Lung (tissue), 12 donors: ENCODE data around the gene SPATA20. TPM values are rescaled to one million over a fixed set of nuclear protein-coding genes. Genes with fewer than 3 reads are reported as not detected.

ENCODE experiments used
- ATAC-seq: fragments of 200-7000 bp; cut with Tn5 transposase; one replicate; pipeline ENCODE4 v1.9.1; 2020; ENCODE audit warnings: moderate number of reproducible peaks; ENCODE audit not compliant: insufficient read depth, low FRiP score
- DNase-seq, 3 donors: peaks; one replicate each; pipeline ENCODE4 v3.0.0-alpha.2; 2013 to 2017
- H3K27ac ChIP-seq, 2 donors: one replicate each; pipeline ENCODE4 v1.5.1; 2013; ENCODE audit warnings: mild to moderate bottlenecking in 2 of 2, moderate library complexity in 2 of 2, control low read depth in 1 of 2, inconsistent platforms in 1 of 2, low read depth in 1 of 2, low read length in 1 of 2
- H3K27me3 ChIP-seq, 3 donors: one replicate each; pipeline ENCODE4 v1.5.1; 2013; ENCODE audit warnings: low read length in 2 of 3; ENCODE audit not compliant: control insufficient read depth in 3 of 3, insufficient read depth in 3 of 3
- H3K36me3 ChIP-seq, 4 donors: one replicate each; pipeline ENCODE4 v1.5.1; 2013; ENCODE audit warnings: low read length in 4 of 4, mild to moderate bottlenecking in 1 of 4, moderate library complexity in 1 of 4; ENCODE audit not compliant: control insufficient read depth in 4 of 4, insufficient read depth in 4 of 4
- H3K4me1 ChIP-seq, 5 donors: one replicate each; pipeline ENCODE4 v1.5.1; 2013; ENCODE audit warnings: low read length in 5 of 5, mild to moderate bottlenecking in 2 of 5, moderate library complexity in 1 of 5; ENCODE audit not compliant: control insufficient read depth in 5 of 5, insufficient read depth in 5 of 5
- H3K4me3 ChIP-seq: one replicate; pipeline ENCODE4 v1.5.1; 2013; ENCODE audit warnings: mild to moderate bottlenecking, control low read depth, moderate library complexity
- H3K9ac ChIP-seq, 2 donors: one replicate each; pipeline ENCODE4 v1.5.1; 2013; ENCODE audit warnings: low read length in 2 of 2, control low read depth in 1 of 2; ENCODE audit not compliant: insufficient read depth in 1 of 2
- H3K9me3 ChIP-seq, 4 donors: one replicate each; pipeline ENCODE4 v1.5.1; 2013; ENCODE audit warnings: low read length in 3 of 4, mild to moderate bottlenecking in 1 of 4, moderate library complexity in 1 of 4; ENCODE audit not compliant: control insufficient read depth in 4 of 4, insufficient read depth in 3 of 4
- CTCF ChIP-seq: IDR thresholded peaks from 2 replicates; pipeline ENCODE4 v1.5.1; 2012; ENCODE audit warnings: mild to moderate bottlenecking; ENCODE audit errors: control extremely low read depth, extremely low read depth
- WGBS, 2 donors: extraction: QIAGEN DNeasy Blood & Tissue Kit; methylation state at CpG; one replicate each; pipeline ENCODE4 v1.1.7; 2013; 5-methylcytosine and 5-hydroxymethylcytosine counted together
- polyA plus RNA-seq, 2 donors: library from polyadenylated mRNA; stranded (reverse); fragments of 200-250 nt; gene quantifications; one replicate each; pipeline ENCODE4 v1.2.1, GENCODE V29; 2013
- total RNA-seq, 2 donors: library from RNA; depleted of rRNA in 1 of 2; stranded (reverse); fragments of >200 nt in 1 of 2; gene quantifications; one replicate each; pipeline ENCODE4 v1.2.1, GENCODE V29; 2014 to 2021
- donor health status: control.
- donor health status: control.
- donor health status: Bipolar disorder and iron deficiency.
- donor health status: healthy.
- donor health status: DM: yes; HTN: yes; CAD: no.

The SPATA20 gene
- total and polyA plus RNA-seq, 4 donors = 10.5 to 37.8 (median 29.0) TPM

- H3K9me3 ChIP-seq = no peaks in the 10 kb centered on the region
- ATAC-seq (no peak), DNase-seq (no peak)
- H3K27ac ChIP-seq = no peak overlapping the region
- H3K36me3 ChIP-seq = peaks cover 0 to 39% (median 14%) of the 10 kb centered on the region in 4 donors
- 90 to 91% methylated on average over 16 of the region's 16 CpGs for WGBS, 2 donors
- no peaks in the 10 kb centered on the region for H3K4me1 ChIP-seq
- TF ChIP-seq CTCF = no peak
- no peak overlapping the region for H3K9ac ChIP-seq
- no peaks in the 10 kb centered on the region for H3K27me3 ChIP-seq
- H3K4me3 ChIP-seq = no peak overlapping the region
Observed at GRCh38 chr17:50578173-50578572, 31.2 kb downstream of the SPATA20 start.

GRCh38 chr17:50579399-50579798 lies 32.4 kb downstream of the SPATA20 start:
- H3K9me3 ChIP-seq = no peaks in the 10 kb centered on the region
- 89 to 96% methylated on average over 7 of the region's 7 CpGs for WGBS, 2 donors
- no peaks in the 10 kb centered on the region for H3K27me3 ChIP-seq
- peaks cover 0 to 31% (median 12%) of the 10 kb centered on the region in 4 donors for H3K36me3 ChIP-seq
- no peak overlapping the region for H3K4me3 ChIP-seq
- H3K27ac ChIP-seq = no peak overlapping the region
- no peak overlapping the region for H3K9ac ChIP-seq
- no peak for ATAC-seq
- no peaks in the 10 kb centered on the region for H3K4me1 ChIP-seq
- TF ChIP-seq CTCF = no peak
- no peak for DNase-seq

- Histone ChIP-seq H3K36me3 (peaks cover 0 to 35% (median 9%) of the 10 kb centered on the region in 4 donors), H3K9me3 (no peaks in the 10 kb centered on the region), H3K27me3 (no peaks in the 10 kb centered on the region), H3K9ac (no peak overlapping the region), H3K4me3 (no peak overlapping the region), H3K4me1 (peaks cover 0 to 5% (median 0%) of the 10 kb centered on the region in 5 donors), H3K27ac (no peak overlapping the region)
- no peak for DNase-seq
- WGBS, 2 donors = 94% methylated on average over 9 of the region's 9 CpGs
- TF ChIP-seq CTCF = no peak
- no peak for ATAC-seq
Observed at GRCh38 chr17:50580646-50581045, 33.7 kb downstream of the SPATA20 start.

- 91 to 93% methylated on average over 12 of the region's 12 CpGs for WGBS, 2 donors
- no peak overlapping the region for H3K9ac ChIP-seq
- no peak overlapping the region for H3K27ac ChIP-seq
- ATAC-seq (no peak), DNase-seq (no peak)
- no peak overlapping the region for H3K4me3 ChIP-seq
- H3K9me3 ChIP-seq = no peaks in the 10 kb centered on the region
- H3K27me3 ChIP-seq = no peaks in the 10 kb centered on the region
- H3K4me1 ChIP-seq = peaks cover 0 to 5% (median 0%) of the 10 kb centered on the region in 5 donors
- peaks cover 0 to 31% (median 8%) of the 10 kb centered on the region in 4 donors for H3K36me3 ChIP-seq
- no peak for TF ChIP-seq CTCF
Observed at GRCh38 chr17:50581316-50581715, 34.3 kb downstream of the SPATA20 start.
